GM18858 (cell line): ENCODE data around the gene CYTH1.

Experiments
- ATAC-seq: cut with Tn5 transposase; IDR thresholded peaks from one replicate; pipeline ENCODE4 v1.9.1; 2021; ENCODE audit not compliant: unreplicated experiment

Gene CYTH1

GRCh38 chr17:78654325-78654724 is 127.7 kb downstream of the CYTH1 start:
- no peak for ATAC-seq

- no peak for ATAC-seq
These were observed 128.7 kb downstream of the CYTH1 start for GRCh38 chr17:78653382-78653781.

DNA sequence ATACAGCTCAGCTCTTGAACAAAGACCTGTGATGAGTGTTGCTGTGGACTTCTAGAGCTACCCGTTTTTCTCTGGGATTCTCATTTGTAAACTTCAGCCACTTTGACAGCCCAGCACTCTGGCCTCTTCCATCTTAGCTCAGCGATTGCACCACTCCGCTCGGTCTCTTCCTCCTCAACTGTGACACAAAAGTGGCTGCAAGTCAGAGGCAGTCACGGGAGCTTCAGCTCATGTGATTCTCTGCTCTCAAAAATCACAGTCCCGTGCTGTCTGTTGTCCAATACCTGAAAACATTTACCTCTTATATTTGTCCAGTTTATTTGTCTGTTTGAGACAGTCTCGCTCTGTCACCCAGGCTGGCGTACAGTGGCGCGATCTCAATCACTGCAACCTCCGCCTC is 129.2 kb downstream of the CYTH1 start:
- ATAC-seq: no peak

DNA sequence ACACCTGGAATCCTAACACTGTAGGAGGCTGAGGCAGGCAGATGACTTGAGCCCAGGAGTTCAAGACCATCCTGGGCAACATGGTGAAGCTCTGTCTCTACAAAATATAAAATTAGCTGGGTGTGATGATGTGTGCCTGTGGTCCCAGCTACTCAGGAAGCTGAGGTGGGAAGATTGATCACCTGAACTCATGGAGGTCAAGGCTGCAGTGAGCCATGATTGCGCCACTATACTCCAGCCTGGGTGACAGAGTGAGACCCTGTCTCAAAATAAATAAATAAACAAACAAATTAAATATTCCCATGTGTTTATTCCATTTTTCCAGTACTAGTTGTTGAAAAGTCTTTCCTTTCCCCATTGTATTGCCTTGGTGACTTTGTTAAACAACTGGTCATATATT is 130.0 kb downstream of the CYTH1 start:
- ATAC-seq: no peak

DNA sequence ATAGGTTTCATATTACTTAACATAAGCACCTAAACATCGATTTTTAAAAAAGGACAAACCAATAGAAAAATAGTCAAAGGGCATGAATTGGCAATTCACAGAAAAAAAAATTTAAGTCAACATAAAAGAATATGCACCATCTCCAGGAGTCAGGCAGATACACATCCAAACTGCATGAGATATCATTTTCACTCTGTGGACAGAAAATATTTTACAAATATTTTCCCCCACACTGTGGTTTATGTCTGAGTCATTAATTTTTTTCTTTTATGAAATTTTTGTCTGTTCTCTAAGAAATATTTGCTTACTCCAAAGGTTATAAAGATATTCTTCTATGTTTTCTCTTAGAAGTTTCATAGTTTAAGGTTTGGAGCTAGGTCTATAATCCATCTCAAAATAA is 130.5 kb downstream of the CYTH1 start:
- ATAC-seq: no peak

- ATAC-seq: no peak
These were observed 131.9 kb downstream of the CYTH1 start for GRCh38 chr17:78650093-78650715.

DNA sequence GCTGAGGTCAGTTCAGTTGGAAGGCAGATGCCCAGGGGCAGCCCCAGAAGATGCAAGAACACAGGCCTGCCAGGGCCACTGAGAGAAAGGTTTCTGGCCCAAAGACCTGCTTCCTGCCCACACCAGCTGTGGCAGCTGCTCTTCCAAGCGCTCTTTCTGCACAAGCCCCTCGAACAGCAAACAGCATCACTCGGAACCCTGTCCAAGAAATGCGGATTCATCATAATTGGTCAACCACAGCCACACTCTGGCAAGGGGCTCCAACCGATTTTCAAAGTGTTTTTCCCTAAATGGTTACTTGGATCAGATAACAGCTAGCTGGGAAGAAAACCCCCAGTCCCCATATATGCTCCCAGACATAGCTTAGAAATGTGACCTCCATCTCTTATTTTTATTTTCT is 133.8 kb downstream of the CYTH1 start:
- ATAC-seq: no peak

DNA sequence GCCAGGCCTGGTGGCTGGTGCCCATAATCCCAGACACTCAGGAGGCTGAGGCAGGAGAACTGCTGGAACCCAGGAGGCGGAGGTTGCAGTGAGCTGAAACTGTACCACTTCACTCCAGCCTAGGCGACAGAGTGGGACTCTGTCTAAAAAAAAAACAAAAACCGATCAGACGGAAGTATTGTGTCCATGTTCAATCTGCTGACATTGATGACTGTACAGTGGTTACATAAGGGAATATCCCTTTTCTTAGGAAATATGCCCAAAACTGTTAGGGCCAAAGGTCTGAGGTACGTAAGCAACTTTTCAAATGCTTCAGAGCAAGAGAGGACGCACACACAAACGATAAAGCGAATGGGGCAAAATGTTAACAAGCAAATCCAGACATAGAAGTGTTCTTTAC is 135.0 kb downstream of the CYTH1 start:
- ATAC-seq: no peak

DNA sequence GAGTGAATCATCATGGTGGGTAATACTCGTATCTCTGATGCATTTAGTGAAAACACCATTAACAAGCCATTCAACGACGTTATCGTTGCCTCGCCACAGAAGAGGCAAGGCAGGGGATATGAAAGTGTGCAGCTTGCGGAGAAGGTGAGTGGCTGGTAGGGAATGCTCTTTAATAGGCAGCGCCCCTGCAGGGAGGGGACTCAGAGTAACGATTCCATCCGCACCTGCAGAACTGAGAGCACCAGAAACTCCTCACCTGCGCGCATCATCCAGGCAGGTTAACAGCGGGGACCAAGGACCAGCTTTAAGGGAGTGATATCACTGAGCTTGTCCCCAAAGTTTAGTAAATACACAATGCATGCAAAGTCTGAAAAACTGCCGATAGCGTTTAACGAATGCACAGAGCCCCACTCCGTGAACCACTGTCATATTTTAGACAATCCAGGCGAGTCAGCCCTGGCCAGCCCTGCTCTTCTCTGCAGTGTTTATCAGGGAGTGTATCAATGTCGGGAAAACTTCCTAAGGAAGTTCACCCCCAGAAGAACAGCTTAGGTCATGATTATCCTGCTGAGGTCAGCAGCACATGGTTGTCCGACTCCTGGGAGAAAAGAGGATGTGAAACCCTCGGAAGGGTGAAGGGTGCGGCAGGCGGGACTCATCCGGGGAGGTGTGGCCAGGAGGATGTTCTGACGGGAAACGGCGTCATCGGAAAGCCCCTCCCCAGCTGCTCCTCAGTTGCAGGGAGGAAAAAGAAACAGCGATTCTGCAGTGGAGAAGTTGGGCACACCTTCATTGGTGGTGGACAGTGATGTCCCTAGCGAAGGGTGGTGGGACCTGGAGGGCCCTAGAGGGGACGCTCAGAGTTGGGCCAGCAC is 136.4 kb downstream of the CYTH1 start:
- no peak for ATAC-seq

- no peak for ATAC-seq
These were observed 137.1 kb downstream of the CYTH1 start for GRCh38 chr17:78644931-78645351.

DNA sequence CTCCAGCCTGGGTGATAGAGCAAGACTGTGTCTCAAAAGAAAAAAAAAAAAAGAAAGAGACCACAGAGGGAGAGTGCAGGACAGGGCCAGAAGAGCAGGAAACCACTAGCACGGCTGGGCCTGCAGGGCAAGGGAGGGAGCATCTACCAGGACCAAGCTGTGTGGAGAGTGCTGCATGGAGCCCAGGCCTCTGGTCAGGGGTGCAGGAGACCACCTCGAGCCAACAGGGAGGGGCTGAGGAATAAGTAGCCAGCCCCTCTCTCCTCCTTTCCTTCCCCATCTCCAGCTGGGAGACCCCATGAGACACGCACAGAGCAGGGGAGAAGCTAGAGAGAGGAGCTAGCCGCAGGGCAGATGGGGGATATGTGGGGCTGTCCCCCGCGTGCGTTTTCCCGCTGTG is 137.8 kb downstream of the CYTH1 start:
- no peak for ATAC-seq

GRCh38 chr17:78643326-78643725 is 138.7 kb downstream of the CYTH1 start:
- ATAC-seq: no peak

DNA sequence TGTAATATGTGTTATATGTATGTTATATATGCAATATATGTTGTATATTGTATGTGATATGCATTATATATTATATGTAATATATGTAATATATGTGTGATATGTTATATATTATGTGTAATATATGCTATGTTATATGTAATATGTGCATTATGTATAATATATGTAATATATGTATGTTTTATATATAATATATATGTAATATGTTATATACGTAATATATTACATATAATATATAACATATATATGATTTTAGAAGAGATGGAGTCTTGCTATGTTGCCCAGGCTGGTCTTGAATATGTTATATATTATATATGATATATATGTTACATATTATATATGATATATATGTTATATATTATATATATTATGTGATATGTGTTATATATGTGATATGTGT is 139.4 kb downstream of the CYTH1 start:
- ATAC-seq: no peak

- no peak for ATAC-seq
These were observed 140.4 kb downstream of the CYTH1 start for GRCh38 chr17:78641666-78642065.

- ATAC-seq: no peak
These were observed 140.8 kb downstream of the CYTH1 start for GRCh38 chr17:78641243-78641642.

DNA sequence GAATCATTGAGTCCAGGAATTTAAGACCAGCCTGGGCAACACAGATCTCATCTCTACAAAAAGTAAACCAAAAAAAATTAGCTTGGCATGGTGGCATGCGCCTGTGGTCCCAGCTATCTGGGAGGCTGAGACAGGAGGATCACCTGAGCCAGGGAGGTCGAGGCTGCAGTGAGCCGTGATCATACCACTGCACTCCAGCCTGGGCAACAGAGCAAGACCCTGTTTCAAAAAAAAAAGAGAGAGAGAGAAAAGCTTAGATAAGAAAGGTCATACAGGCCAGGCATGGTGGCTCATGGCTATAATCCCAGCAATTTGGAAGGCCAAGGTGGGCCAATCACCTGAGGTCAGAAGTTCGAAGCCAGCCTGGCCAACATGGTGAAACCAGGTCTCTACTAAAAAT is 141.4 kb downstream of the CYTH1 start:
- no peak for ATAC-seq

DNA sequence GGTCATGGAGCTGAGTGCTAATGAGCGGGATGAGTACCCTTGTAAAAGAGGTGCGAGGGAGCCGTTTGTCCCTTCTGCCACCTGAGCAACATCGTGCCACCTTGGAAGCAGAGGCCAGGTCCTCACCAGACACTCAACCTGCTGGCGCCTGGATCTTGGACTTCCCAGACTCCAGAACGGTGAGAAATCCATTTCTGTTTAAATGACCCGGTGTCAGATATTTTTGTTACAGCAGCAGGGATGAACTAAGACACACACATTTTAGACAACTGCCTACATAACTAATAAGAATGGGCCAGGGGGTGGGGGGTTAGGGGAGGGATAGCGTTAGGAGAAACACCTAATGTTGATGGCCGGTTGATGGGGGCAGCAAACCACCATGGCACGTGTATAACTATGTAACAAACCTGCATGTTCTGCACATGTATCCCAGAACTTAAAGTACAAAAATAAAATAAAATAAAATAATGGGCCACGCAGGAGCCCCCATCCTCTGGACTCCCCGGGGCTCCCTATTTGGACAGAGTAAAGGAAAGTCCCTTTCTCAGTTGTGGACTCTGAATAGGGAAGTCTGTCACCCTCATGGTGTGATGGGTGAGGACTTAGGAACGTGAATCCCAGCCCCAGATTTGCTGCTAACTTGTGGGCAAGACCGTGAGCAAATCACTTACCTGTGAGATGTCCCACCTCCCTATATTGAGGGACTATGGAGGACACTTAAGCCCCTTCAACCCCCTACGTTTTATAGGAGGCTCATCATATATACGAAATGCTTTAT is 144.2 kb downstream of the CYTH1 start:
- ATAC-seq: no peak

GRCh38 chr17:78637146-78637545 is 144.9 kb downstream of the CYTH1 start:
- ATAC-seq: no peak

- no peak for ATAC-seq
These were observed 147.9 kb downstream of the CYTH1 start for GRCh38 chr17:78634154-78634553.

GRCh38 chr17:78629436-78629995 is 152.6 kb downstream of the CYTH1 start:
- ATAC-seq: no peak
